ENCODE measurements around the gene UBE3C.
"Not testable (repeated sequence)": the region's sequence is repeated elsewhere in the genome, so short reads cannot be mapped to it uniquely, and the experiment has no call there.

Gene UBE3C

GRCh38 chr7:157253850-157254249 is 115.1 kb downstream of the UBE3C start:
- TF ChIP-seq, protein P1, sequence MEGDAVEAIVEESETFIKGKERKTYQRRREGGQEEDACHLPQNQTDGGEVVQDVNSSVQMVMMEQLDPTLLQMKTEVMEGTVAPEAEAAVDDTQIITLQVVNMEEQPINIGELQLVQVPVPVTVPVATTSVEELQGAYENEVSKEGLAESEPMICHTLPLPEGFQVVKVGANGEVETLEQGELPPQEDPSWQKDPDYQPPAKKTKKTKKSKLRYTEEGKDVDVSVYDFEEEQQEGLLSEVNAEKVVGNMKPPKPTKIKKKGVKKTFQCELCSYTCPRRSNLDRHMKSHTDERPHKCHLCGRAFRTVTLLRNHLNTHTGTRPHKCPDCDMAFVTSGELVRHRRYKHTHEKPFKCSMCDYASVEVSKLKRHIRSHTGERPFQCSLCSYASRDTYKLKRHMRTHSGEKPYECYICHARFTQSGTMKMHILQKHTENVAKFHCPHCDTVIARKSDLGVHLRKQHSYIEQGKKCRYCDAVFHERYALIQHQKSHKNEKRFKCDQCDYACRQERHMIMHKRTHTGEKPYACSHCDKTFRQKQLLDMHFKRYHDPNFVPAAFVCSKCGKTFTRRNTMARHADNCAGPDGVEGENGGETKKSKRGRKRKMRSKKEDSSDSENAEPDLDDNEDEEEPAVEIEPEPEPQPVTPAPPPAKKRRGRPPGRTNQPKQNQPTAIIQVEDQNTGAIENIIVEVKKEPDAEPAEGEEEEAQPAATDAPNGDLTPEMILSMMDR (IDR thresholded peaks at IDR 0.05; ENCODE audit: low read depth, low read length): no peak
- TF ChIP-seq MYC (IDR thresholded peaks at IDR 0.05; ENCODE audit: low read depth, low read length): no peak
- TF ChIP-seq POLR2A (IDR thresholded peaks at IDR 0.05; ENCODE audit: extremely low read depth, insufficient read length): no peak
- TF ChIP-seq, protein P2, sequence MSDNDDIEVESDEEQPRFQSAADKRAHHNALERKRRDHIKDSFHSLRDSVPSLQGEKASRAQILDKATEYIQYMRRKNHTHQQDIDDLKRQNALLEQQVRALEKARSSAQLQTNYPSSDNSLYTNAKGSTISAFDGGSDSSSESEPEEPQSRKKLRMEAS (IDR thresholded peaks at IDR 0.05; ENCODE audit: low read depth, low read length): no peak
- DNase-seq (ENCODE audit: low read depth): no peak

DNA sequence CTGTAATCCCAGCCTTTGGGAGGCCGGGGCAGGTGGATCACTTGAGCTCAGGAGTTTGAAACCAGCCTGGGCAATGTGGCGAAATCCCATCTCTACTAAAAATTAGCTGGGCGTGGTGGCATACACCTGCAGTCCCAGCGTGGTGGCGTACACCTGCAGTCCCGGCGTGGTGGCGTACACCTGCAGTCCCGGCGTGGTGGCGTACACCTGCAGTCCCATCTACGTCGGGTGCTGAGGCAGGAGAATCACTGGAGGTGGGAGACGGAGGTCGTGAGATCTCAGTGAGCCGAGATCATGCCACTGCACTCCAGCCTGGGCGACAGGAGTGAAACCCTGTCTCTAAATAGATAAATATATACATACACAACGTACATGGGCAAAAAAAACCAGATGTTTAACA is 116.1 kb downstream of the UBE3C start:
- not testable (repeated sequence) for DNase-seq (ENCODE audit: low read depth); H3K4me3 ChIP-seq (ENCODE audit: low read depth, low read length)

More at GRCh38 chr7:157253850-157254249, 115.1 kb downstream of the UBE3C start:
- no peak overlapping the region for H3K4me3 ChIP-seq (ENCODE audit: low read depth, low read length)

GRCh38 chr7:157255201-157255606 is 116.5 kb downstream of the UBE3C start:
- no peak for DNase-seq (ENCODE audit: low read depth)
- no peak for TF ChIP-seq MYC (IDR thresholded peaks at IDR 0.05; ENCODE audit: low read depth, low read length)
- no peak overlapping the region for H3K4me3 ChIP-seq (ENCODE audit: low read depth, low read length)

- no peak for DNase-seq (ENCODE audit: low read depth)
- no peak overlapping the region for H3K4me3 ChIP-seq (ENCODE audit: low read depth, low read length)
- TF ChIP-seq, protein P1 (IDR thresholded peaks at IDR 0.05; ENCODE audit: low read depth, low read length): no peak
- TF ChIP-seq, protein P2 (IDR thresholded peaks at IDR 0.05; ENCODE audit: low read depth, low read length): no peak
- TF ChIP-seq MYC (IDR thresholded peaks at IDR 0.05; ENCODE audit: low read depth, low read length): no peak
- TF ChIP-seq POLR2A (IDR thresholded peaks at IDR 0.05; ENCODE audit: extremely low read depth, insufficient read length): no peak
These were observed 124.4 kb downstream of the UBE3C start for GRCh38 chr7:157263156-157263555.

- DNase-seq (ENCODE audit: low read depth): no peak
- no peak overlapping the region for H3K4me3 ChIP-seq (ENCODE audit: low read depth, low read length)
- TF ChIP-seq, protein P2 (IDR thresholded peaks at IDR 0.05; ENCODE audit: low read depth, low read length): no peak
These were observed 126.3 kb downstream of the UBE3C start for GRCh38 chr7:157265051-157265450.

DNA sequence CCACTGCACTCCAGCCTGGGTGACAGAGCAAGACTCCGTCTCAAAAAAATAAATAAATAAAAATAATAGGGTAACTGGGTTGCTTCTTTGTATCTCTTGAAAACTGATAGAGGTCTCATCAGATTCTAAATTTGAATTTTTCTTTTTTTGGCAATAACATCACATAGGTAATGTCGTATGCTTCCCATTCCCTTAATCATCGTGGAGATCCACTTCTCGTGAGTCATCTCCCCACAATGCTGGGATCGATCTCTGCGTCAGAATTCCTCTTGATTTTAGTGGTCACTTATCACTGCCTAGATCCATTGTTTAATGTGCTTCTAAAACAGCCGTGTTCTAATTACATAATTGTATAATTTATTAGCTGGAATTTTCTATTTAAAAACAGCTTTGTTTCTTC is 127.5 kb downstream of the UBE3C start:
- no peak overlapping the region for H3K4me3 ChIP-seq (ENCODE audit: low read depth, low read length)
- TF ChIP-seq, protein P1 (IDR thresholded peaks at IDR 0.05; ENCODE audit: low read depth, low read length): no peak
- TF ChIP-seq MYC (IDR thresholded peaks at IDR 0.05; ENCODE audit: low read depth, low read length) (no peak), POLR2A (IDR thresholded peaks at IDR 0.05; ENCODE audit: extremely low read depth, insufficient read length) (no peak)
- TF ChIP-seq, protein P2 (IDR thresholded peaks at IDR 0.05; ENCODE audit: low read depth, low read length): no peak
- no peak for DNase-seq (ENCODE audit: low read depth)

- no peak for DNase-seq (ENCODE audit: low read depth)
- TF ChIP-seq, protein P1 (IDR thresholded peaks at IDR 0.05; ENCODE audit: low read depth, low read length): no peak
- TF ChIP-seq MYC (IDR thresholded peaks at IDR 0.05; ENCODE audit: low read depth, low read length) (no peak), POLR2A (IDR thresholded peaks at IDR 0.05; ENCODE audit: extremely low read depth, insufficient read length) (no peak)
- TF ChIP-seq, protein P2 (IDR thresholded peaks at IDR 0.05; ENCODE audit: low read depth, low read length): no peak
- no peak overlapping the region for H3K4me3 ChIP-seq (ENCODE audit: low read depth, low read length)
These were observed 128.8 kb downstream of the UBE3C start for GRCh38 chr7:157267516-157267915.
